AG09309 (cell line): ENCODE measurements around the gene ASTN2.

ENCODE experiments used
- DNase-seq: peaks from one replicate; pipeline ENCODE4 v3.0.0-alpha.2; 2010; ENCODE audit warnings: low read depth
- H3K4me3 ChIP-seq: 2 replicates; pipeline ENCODE4 v1.5.1; 2011; ENCODE audit warnings: mild to moderate bottlenecking, low read depth, low read length, moderate library complexity; ENCODE audit not compliant: control insufficient read depth
- CTCF ChIP-seq: IDR thresholded peaks from 2 replicates; pipeline ENCODE4 v1.5.1; 2011; ENCODE audit warnings: mild to moderate bottlenecking, low read depth, low read length, inconsistent platforms; ENCODE audit not compliant: insufficient read depth, control insufficient read depth; ENCODE audit errors: missing control alignments

ASTN2 gene

GRCh38 chr9:117317192-117317591 lies 97.7 kb downstream of the ASTN2 start:
- no peak overlapping the region for H3K4me3 ChIP-seq
- no peak for DNase-seq
- TF ChIP-seq CTCF: no peak

- H3K4me3 ChIP-seq: no peak overlapping the region
- TF ChIP-seq CTCF: no peak
- DNase-seq: no peak
Measured at GRCh38 chr9:117315236-117315635, 99.6 kb downstream of the ASTN2 start.

DNA sequence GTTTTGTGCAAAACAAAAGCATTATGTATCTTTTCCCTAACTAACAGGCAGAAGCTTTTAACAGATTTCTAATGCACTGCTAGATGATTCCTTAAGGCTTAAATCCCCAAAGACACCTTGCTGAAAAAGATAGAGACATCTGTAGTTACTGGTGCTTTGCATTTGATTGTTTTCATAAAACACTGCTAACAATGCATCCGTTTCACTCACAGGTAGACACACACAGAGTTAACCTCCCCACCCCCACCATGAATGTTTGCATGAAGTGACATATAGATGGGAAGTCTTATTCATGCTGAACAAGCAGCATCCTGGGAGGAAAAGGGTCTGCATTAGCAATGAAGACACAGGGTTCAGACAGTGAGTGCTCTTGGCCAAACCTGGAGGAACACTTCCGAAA lies 100.9 kb downstream of the ASTN2 start:
- no peak for DNase-seq
- H3K4me3 ChIP-seq: no peak overlapping the region
- TF ChIP-seq CTCF: no peak

- DNase-seq: no peak
- no peak for TF ChIP-seq CTCF
- H3K4me3 ChIP-seq: no peak overlapping the region
Measured at GRCh38 chr9:117307701-117308100, 107.2 kb downstream of the ASTN2 start.

GRCh38 chr9:117306032-117306431 lies 108.8 kb downstream of the ASTN2 start:
- TF ChIP-seq CTCF: no peak
- no peak for DNase-seq

GRCh38 chr9:117305454-117305853 lies 109.4 kb downstream of the ASTN2 start:
- no peak for TF ChIP-seq CTCF
- H3K4me3 ChIP-seq: no peak overlapping the region
- DNase-seq: no peak

More at GRCh38 chr9:117306032-117306431, 108.8 kb downstream of the ASTN2 start:
- no peak overlapping the region for H3K4me3 ChIP-seq

DNA sequence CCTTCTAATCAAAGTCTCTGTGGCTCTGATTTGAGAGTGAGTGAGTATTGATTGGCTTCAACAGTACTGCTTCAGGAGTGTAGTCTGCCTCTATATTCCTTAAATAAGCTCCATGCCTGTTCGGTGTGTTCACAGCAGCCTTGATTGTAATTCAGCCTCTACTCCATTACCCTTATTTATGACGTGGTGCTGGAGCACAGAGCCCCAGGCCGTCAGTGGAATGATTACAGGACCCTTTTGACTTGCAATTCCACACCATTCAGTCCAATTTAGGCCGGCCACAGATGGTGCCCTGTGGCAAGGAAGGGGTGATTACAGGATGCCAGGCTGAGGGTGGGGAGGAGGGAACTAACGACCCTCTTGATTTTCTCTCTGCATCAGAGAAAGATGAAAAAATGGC lies 110.3 kb downstream of the ASTN2 start:
- H3K4me3 ChIP-seq: no peak overlapping the region
- DNase-seq: no peak
- no peak for TF ChIP-seq CTCF
